Muscle layer of colon (tissue), 2 donors: ENCODE measurements around the gene GZMA.

Experiments
- H3K27ac ChIP-seq: one replicate; pipeline ENCODE4 v1.7.0; 2013; ENCODE audit warnings: low read depth, mild to moderate bottlenecking, low read length, moderate library complexity
- H3K27me3 ChIP-seq, 2 donors: one replicate each; pipeline ENCODE4 v1.7.0; 2013; ENCODE audit warnings: low read length in 2 of 2, mild to moderate bottlenecking in 2 of 2; ENCODE audit not compliant: insufficient read depth in 2 of 2, control insufficient read depth in 1 of 2
- H3K36me3 ChIP-seq: one replicate; pipeline ENCODE4 v1.7.0; 2013; ENCODE audit warnings: mild to moderate bottlenecking, low read length; ENCODE audit not compliant: insufficient read depth
- H3K4me1 ChIP-seq: one replicate; pipeline ENCODE4 v1.7.0; 2013; ENCODE audit warnings: mild to moderate bottlenecking, low read length; ENCODE audit not compliant: insufficient read depth
- H3K4me3 ChIP-seq, 2 donors: one replicate each; pipeline ENCODE4 v1.7.0; 2013; ENCODE audit warnings: low read length in 2 of 2, low read depth in 1 of 2, mild to moderate bottlenecking in 1 of 2, moderate library complexity in 1 of 2
- H3K9ac ChIP-seq: one replicate; pipeline ENCODE4 v1.7.0; 2013; ENCODE audit warnings: low read length
- H3K9me3 ChIP-seq: one replicate; pipeline ENCODE4 v1.7.0; 2013; ENCODE audit warnings: mild to moderate bottlenecking, low read length
- donor health status: abdominal sarcoma.
- donor health status: Adenocarcinoma of cecum.

Gene GZMA

GRCh38 chr5:55151923-55152842 is 49.7 kb downstream of the GZMA start:
- H3K27ac ChIP-seq = no peak overlapping the region
- H3K27me3 ChIP-seq = no peaks in the 10 kb centered on the region
- no peak overlapping the region for H3K9ac ChIP-seq

GRCh38 chr5:55154873-55155272 is 52.4 kb downstream of the GZMA start:
- Histone ChIP-seq H3K4me1 (peaks cover 4% of the 10 kb centered on the region), H3K9me3 (no peaks in the 10 kb centered on the region)

More at GRCh38 chr5:55151923-55152842, 49.7 kb downstream of the GZMA start:
- Histone ChIP-seq H3K9me3 (no peaks in the 10 kb centered on the region), H3K36me3 (no peaks in the 10 kb centered on the region), H3K4me3 (no peak overlapping the region), H3K4me1 (no peaks in the 10 kb centered on the region)

More at GRCh38 chr5:55154873-55155272, 52.4 kb downstream of the GZMA start:
- H3K27ac ChIP-seq = no peak overlapping the region
- no peaks in the 10 kb centered on the region for H3K36me3 ChIP-seq
- no peak overlapping the region for H3K4me3 ChIP-seq
- H3K9ac ChIP-seq = no peak overlapping the region
- no peaks in the 10 kb centered on the region for H3K27me3 ChIP-seq
